Vagina (tissue), 2 donors: ENCODE measurements around the gene ATP8A1. TPM values are rescaled to one million over a fixed set of nuclear protein-coding genes. Genes with fewer than 3 reads are reported as not detected.

Source experiments
- DNase-seq, 2 donors: peaks; one replicate each; pipeline ENCODE4 v3.0.0-alpha.2; 2017; ENCODE audit errors: extremely low spot score in 2 of 2
- H3K27ac ChIP-seq: fragments of 200-600 bp; sonication (generic); one replicate; pipeline ENCODE4 v1.5.1; 2019
- H3K27me3 ChIP-seq: fragments of 200-600 bp; sonication (generic); one replicate; pipeline ENCODE4 v1.5.1; 2019
- H3K36me3 ChIP-seq, 2 donors: fragments of 200-600 bp; sonication (generic); one replicate each; pipeline ENCODE4 v1.5.1; 2017 to 2019
- H3K4me1 ChIP-seq: fragments of 200-600 bp; sonication (generic); one replicate; pipeline ENCODE4 v1.5.1; 2019
- H3K4me3 ChIP-seq, 2 donors: fragments of 200-600 bp; sonication (generic); 1 replicate in 1 of 2; 2 replicates in 1 of 2; pipeline ENCODE4 v1.5.1; 2016 to 2019
- H3K9me3 ChIP-seq: fragments of 200-600 bp; sonication (generic); one replicate; pipeline ENCODE4 v1.5.1; 2019
- CTCF ChIP-seq, 3 experiments: fragments of 450-650 bp in 2 of 3; fragments of 200-600 bp in 1 of 3; sonication (generic) in 1 of 3; IDR thresholded peaks; one replicate each; pipeline ENCODE4 v1.5.1; 2017 to 2019; ENCODE audit warnings: antibody characterized with exemption in 3 of 3, mild to moderate bottlenecking in 2 of 3, moderate library complexity in 2 of 3
- POLR2A ChIP-seq, 2 donors: fragments of 450-650 bp; IDR thresholded peaks; one replicate each; pipeline ENCODE4 v1.6.1; 2017; ENCODE audit warnings: antibody characterized with exemption in 2 of 2, mild to moderate bottlenecking in 2 of 2, moderate library complexity in 2 of 2
- POLR2AphosphoS5 ChIP-seq, 2 donors: sonication (generic); formaldehyde crosslinking; IDR thresholded peaks; one replicate each; pipeline ENCODE4 v1.9.0; 2017; ENCODE audit warnings: antibody characterized with exemption in 2 of 2, mild to moderate bottlenecking in 2 of 2, low read depth in 1 of 2; ENCODE audit not compliant: insufficient read depth in 1 of 2
- intact Hi-C: fragments of 100-400 bp; cut with DNase I; formaldehyde crosslinking; loops from one replicate; pipeline ENCODE4 v1.15.1; 2023
- total RNA-seq: library from RNA; depleted of rRNA; stranded (reverse); fragments of >200 nt; gene quantifications from one replicate; pipeline ENCODE4 v1.2.3, GENCODE V29; 2016

ATP8A1 gene
- total RNA-seq, 1 donor from 2014 or later = 10.8 TPM

GRCh38 chr4:42649870-42650269 lies 7.0 kb downstream of the ATP8A1 start:
- Histone ChIP-seq H3K4me1 (peaks cover 15% of the 10 kb centered on the region), H3K27me3 (no peaks in the 10 kb centered on the region), H3K27ac (no peak overlapping the region), H3K36me3 (no peaks in the 10 kb centered on the region), H3K9me3 (no peaks in the 10 kb centered on the region), H3K4me3 (no peak overlapping the region)
- no peak for DNase-seq
- intact Hi-C loops = no loop called here
- TF ChIP-seq POLR2AphosphoS5 (IDR thresholded peaks at IDR 0.05; ENCODE audit: insufficient read depth in 1 of 2, low read depth in 1 of 2) (no peak), CTCF (IDR thresholded peaks at IDR 0.05) (no peak), POLR2A (IDR thresholded peaks at IDR 0.05) (no peak)

- intact Hi-C loops = no loop called here
- TF ChIP-seq POLR2AphosphoS5 (IDR thresholded peaks at IDR 0.05; ENCODE audit: insufficient read depth in 1 of 2, low read depth in 1 of 2) (no peak), POLR2A (IDR thresholded peaks at IDR 0.05) (no peak), CTCF (IDR thresholded peaks at IDR 0.05) (no peak)
- no peaks in the 10 kb centered on the region for H3K36me3 ChIP-seq
Measured at GRCh38 chr4:42646999-42647541, 9.8 kb downstream of the ATP8A1 start.

GRCh38 chr4:42646013-42646784 lies 10.7 kb downstream of the ATP8A1 start:
- intact Hi-C loops = no loop called here
- H3K27me3 ChIP-seq = no peaks in the 10 kb centered on the region
- no peak for DNase-seq

More at GRCh38 chr4:42646999-42647541, 9.8 kb downstream of the ATP8A1 start:
- Histone ChIP-seq H3K4me1 (no peaks in the 10 kb centered on the region), H3K9me3 (no peaks in the 10 kb centered on the region), H3K4me3 (no peak overlapping the region), H3K27ac (no peak overlapping the region), H3K27me3 (no peaks in the 10 kb centered on the region)
- no peak for DNase-seq

GRCh38 chr4:42644897-42645296 lies 12.0 kb downstream of the ATP8A1 start:
- Histone ChIP-seq H3K4me1 (no peaks in the 10 kb centered on the region), H3K27ac (no peak overlapping the region), H3K27me3 (no peaks in the 10 kb centered on the region), H3K4me3 (no peak overlapping the region), H3K9me3 (no peaks in the 10 kb centered on the region), H3K36me3 (no peaks in the 10 kb centered on the region)
- intact Hi-C loops = no loop called here
- DNase-seq = no peak
- TF ChIP-seq POLR2AphosphoS5 (IDR thresholded peaks at IDR 0.05; ENCODE audit: insufficient read depth in 1 of 2, low read depth in 1 of 2) (no peak), POLR2A (IDR thresholded peaks at IDR 0.05) (no peak), CTCF (IDR thresholded peaks at IDR 0.05) (no peak)

More at GRCh38 chr4:42646013-42646784, 10.7 kb downstream of the ATP8A1 start:
- TF ChIP-seq POLR2AphosphoS5 (IDR thresholded peaks at IDR 0.05; ENCODE audit: insufficient read depth in 1 of 2, low read depth in 1 of 2) = no peak
- TF ChIP-seq POLR2A (IDR thresholded peaks at IDR 0.05) = no peak
- H3K9me3 ChIP-seq = no peaks in the 10 kb centered on the region
- no peak overlapping the region for H3K4me3 ChIP-seq
- no peaks in the 10 kb centered on the region for H3K4me1 ChIP-seq
- no peak overlapping the region for H3K27ac ChIP-seq
- H3K36me3 ChIP-seq = no peaks in the 10 kb centered on the region

- H3K27me3 ChIP-seq = no peaks in the 10 kb centered on the region
- H3K9me3 ChIP-seq = no peaks in the 10 kb centered on the region
- H3K4me3 ChIP-seq = no peak overlapping the region
- H3K4me1 ChIP-seq = no peaks in the 10 kb centered on the region
- intact Hi-C loops = no loop called here
- no peak for DNase-seq
- no peak overlapping the region for H3K27ac ChIP-seq
- H3K36me3 ChIP-seq = no peaks in the 10 kb centered on the region
- TF ChIP-seq CTCF (IDR thresholded peaks at IDR 0.05) (no peak), POLR2AphosphoS5 (IDR thresholded peaks at IDR 0.05; ENCODE audit: insufficient read depth in 1 of 2, low read depth in 1 of 2) (no peak), POLR2A (IDR thresholded peaks at IDR 0.05) (no peak)
Measured at GRCh38 chr4:42643685-42644084, 13.2 kb downstream of the ATP8A1 start.
